Measurements from ENCODE around the gene CLIP2.

GRCh38 chr7:74396993-74397392, 107.8 kb downstream of the CLIP2 start:
- no peak for TF ChIP-seq POLR2A (IDR thresholded peaks at IDR 0.05; ENCODE audit: low read depth, low read length)
- no peak for TF ChIP-seq POLR2AphosphoS5 (IDR thresholded peaks at IDR 0.05; ENCODE audit: low read depth, low read length)
- no peak for TF ChIP-seq TAF1 (IDR thresholded peaks at IDR 0.05; ENCODE audit: low read depth, low read length)
- TF ChIP-seq SPI1 (IDR thresholded peaks at IDR 0.05; ENCODE audit: low read depth, low read length), result no peak

All from GM12891 (cell line).